Measurements from ENCODE around the gene CNTN5.
"Not testable (repeated sequence)": the region's sequence is repeated elsewhere in the genome, so short reads cannot be mapped to it uniquely, and the experiment has no call there.

Gene CNTN5

DNA sequence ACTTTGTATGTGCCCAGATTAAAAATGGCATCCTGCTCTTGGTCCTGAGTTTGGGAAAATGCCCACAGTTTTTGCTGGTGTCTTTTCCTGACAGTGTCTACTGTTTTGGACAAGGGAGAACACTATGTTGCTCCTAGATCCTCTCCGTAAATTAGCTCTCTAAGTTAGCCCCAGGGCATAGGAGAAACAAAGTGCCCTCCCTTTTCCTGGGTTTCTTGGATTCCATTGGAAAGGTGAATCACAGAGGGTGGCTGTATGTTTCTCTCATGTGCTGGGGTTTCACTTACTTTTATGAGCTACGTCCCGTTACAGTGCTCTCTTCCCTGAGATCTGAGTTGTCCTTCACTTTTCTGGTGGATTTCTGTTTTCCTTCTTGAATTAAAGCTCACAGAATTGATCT, 782.8 kb downstream of the CNTN5 start:
- no peak for DNase-seq

DNA sequence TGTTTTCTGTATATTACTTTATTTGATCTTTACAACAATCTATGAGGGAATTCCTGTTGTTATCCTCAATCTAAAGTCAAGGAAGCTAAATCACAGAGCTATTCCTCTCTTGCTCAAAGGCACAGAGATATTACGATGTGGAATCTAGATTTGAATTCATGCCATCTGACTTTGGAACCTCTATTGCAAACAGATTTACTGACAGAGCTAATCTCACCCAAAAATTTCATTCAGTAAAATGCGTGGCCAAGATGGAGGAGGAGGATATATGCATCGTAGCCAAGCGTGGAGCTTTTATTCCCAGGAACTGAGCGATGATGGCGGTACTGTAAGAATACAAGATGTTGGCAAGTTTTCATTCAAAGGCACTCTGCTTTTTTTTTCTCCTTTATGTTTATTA, 791.8 kb downstream of the CNTN5 start:
- no peak for DNase-seq

DNA sequence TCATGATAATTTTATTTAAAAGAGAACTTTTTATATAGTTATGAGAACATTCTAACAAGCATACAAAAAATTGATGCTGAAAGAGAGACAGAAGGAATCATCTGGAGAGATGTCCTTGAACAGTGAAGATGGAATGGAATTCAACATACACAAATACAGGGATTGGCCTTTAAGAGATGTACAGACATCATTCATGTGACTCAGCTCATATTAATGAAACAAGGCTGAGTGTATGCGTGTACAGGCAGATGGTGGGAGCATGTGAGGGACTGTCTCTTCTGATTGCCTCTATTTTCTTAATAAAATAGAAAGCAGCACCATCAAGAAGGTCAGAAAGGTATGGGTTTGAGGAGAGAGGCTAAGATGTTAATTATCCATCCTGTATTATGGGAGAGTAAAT, 793.3 kb downstream of the CNTN5 start:
- DNase-seq, result no peak

DNA sequence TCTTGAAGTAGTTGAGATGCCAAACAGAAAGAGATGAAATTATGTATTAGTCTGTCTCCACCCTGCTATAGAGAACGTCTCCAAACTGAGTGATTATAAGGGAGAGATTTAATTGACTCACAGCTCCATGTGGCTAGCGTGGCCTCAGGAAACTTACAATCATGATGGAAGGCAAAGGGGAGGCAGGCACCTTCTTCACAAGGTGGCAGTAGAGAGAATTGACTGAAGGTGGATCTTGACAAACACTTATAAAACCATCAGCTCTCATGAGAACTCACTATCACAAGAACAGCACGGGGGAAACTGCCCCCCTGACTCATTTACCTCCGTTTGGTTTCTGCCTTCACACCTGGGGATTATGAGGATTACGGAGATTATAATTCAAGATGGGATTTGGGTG, 794.0 kb downstream of the CNTN5 start:
- no peak for DNase-seq

DNA sequence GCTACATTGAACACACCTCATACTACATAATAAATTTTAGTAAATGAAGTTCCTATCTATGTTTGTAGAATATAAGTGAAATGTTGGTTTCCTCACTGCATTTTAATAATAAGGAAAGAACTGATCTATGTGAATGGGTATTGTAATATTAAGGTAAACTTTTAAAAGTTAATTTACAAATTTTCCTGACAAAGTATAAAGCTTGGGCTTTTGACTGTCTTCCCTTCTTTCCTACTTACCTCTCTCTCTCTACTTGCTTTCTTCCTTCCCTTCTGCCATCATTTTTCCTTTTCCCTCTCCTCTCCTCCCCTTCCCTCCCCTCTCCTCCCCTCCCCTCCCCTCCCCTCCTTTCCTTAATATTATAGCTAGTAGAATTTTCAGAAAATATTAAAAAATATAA, 798.2 kb downstream of the CNTN5 start:
- no peak for DNase-seq

DNA sequence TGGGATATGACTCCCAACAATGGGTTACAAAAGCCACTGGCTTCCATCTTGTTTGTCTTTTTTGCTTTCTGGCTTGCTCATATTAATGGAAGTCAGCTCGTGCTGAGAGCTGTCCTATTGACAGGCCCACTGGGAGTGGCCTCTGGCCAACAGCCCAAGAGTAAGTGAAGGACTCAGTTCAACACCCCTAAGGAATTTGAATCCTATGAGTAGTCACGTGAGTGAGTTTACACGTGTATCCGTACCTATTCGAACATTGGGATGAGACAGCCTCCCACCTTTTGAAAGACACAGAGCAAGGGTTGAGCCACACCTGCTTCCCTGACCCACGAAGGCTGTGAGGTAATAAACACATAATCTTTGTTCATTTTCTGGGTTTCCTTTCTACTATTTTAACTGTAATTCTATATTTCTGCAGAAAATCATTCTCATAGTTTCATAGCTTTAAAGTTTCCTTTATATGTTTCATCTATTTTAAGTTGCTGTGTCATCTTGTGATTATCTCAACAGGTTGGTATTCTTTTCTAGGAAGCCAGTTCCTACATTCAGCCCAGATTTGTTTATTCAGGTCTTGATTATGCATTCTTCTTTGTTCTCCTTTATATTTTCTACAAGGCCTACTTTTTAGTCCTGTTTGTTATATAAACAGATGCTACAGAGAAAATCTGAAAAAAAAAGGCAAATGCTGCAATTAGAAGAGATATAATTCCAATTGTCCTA, 802.3 kb downstream of the CNTN5 start:
- DNase-seq, result no peak

DNA sequence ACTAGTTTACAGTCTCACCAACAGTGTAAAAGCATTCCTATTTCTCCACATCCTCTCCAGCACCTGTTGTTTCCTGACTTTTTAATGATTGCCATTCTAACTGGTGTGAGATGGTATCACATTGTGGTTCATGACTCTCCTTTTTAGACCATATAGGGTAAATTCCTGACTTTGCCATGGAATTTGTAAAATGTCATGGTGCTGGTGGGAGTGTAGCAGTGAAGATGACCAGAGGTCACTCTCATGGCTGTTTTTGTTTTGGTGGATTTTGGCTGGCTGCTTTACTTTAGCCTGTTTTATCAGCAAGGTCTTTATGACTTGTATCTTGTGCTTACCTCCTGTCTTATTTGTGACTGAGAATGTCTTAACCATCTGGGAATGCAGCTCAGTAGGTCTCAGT, 816.0 kb downstream of the CNTN5 start:
- DNase-seq, result not testable (repeated sequence)

DNA sequence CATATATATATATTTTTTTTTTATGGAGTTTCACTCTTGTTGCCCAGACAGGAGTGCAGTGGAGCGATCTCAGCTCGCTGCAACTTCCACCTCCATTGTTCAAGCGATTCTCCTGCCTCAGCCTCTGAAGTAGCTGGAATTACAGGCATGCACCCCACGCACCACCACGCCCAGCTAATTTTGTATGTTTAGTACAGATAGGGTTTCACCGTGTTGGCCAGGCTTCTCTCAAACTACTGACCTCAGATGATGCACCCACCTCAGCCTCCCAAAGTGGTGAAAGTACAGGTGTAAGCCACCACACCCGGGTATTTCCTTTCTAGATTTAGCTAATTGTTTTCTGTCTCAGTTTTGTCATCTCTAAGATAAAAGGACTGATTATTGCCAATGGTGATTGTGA, 821.1 kb downstream of the CNTN5 start:
- DNase-seq, result no peak

DNA sequence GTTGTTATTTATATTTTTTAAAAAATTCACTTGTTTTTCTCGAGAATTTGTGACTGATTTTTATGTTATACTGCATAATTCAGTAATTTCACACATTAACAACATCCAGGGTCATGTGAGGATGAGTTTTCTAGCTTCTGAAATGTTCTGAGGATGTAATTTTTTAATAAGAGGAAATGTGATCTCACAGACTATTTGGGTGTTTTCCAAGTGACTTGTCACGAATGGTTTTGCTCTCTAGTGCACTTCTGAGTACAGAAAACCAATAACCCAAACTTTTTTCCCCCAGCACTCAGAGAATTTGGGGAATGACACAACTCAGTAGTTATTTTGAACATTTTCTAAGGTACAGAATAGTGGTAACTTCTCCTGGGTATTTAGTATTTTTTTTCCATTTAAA, 845.2 kb downstream of the CNTN5 start:
- no peak for DNase-seq

DNA sequence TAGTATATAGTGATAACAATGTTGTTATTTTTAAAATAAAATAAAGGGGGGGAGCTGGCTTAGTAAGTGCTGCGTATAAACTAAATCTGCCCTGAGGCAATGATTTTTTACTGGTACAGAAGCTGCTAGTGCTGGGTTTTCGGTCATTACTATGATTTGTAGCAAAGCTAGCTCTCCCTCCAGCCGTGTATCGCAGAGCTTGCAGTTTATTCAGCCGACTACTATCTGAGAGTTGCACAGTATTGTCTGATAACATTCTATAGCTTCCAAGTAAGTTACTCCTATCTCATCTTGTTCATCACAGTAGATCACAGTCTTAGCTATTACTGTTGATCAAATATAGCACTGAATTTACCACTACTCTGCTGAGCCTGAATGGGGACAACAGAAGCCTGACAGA, 860.9 kb downstream of the CNTN5 start:
- DNase-seq, result no peak

DNA sequence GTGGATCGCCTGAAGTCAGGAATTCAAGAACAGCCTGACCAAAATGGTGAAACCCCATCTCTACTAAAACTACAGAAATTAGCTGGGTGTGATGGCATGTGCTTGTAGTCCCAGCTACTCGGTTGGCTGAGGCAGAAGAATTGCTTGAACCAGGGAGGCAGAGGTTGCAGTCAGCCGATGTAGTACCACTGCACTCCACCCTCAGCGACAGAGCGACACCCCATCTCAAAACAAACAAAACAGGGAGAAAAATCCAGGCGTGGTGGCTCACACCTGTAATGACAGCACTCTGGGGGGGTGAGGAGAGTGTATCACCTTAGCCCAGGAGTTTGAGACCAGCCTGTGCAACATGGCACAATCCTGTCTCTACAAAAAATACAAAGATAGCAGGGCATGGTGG, 864.0 kb downstream of the CNTN5 start:
- DNase-seq, result no peak

DNA sequence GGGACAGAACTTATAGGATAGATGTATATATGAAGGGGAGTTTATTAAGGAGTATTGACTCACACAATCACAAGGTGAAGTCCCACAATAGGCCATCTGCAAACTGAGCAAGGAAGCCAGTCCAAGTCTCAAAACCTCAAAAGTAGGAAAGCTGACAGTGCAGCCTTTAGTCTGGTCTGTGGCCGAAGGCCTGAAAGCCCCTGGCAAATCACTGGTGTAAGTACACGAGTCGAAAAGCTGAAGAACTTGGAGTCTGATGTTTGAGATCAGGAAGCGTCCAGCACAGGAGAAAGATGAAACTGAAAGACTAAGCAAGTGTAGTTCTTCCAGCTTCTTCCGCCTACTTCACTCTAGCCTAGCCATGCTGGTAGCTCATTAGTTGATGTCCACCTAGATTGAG, 866.7 kb downstream of the CNTN5 start:
- no peak for DNase-seq

DNA sequence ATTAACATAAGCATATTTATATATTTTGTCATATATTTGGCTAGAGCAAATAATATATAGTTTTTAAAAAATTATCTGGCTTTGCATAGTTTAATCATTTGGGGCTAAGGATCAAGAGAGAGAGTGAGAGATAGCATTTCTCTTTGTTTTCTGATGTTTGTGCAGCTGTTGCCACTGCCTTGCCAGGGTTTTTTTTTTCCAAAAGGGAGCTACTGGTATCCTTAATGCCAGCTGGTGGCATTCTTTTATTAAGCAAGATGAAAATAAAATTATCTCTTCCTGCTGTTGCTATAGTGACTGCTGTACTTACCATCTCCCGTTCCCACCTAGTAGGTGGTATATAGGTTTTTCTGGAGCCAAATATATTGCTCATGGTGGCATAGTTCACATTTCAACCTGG, 873.1 kb downstream of the CNTN5 start:
- DNase-seq, result no peak

DNA sequence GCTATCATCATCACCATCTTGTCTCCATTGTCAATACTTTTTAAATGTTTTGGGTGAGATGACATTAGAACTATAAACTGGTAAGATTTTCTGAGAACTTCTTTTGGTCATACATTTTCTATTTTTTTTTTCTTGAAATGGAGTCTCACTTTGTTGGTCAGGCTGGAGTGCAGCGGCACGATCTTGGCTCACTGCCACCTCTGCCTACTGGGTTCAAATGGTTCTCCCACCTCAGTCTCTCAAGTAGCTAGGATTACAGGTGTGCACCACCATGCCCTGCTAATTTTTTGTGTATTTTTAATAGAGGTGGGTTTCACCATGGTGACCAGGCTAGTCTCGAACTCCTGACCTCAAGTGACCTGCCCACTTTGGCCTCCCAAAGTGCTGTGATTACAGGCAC, 880.4 kb downstream of the CNTN5 start:
- no peak for DNase-seq

DNA sequence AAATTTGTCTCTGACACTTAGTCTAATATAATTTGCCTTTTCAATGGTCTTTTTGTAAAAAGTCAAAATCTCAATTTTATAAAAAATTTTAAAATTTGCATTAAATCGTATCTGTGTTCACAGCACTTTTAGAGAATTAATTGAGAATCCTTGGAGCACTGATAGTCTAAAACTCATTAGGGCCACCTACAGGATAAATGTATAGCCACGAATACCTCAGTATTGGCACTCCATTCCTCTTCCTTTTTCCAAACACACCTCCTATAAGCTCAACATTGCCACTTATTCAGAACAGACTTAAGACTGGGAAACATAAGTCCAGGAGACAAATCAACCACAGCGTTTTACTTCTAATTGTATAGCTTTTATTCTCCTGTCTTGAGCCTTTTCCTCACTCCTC, 890.4 kb downstream of the CNTN5 start:
- no peak for DNase-seq

DNA sequence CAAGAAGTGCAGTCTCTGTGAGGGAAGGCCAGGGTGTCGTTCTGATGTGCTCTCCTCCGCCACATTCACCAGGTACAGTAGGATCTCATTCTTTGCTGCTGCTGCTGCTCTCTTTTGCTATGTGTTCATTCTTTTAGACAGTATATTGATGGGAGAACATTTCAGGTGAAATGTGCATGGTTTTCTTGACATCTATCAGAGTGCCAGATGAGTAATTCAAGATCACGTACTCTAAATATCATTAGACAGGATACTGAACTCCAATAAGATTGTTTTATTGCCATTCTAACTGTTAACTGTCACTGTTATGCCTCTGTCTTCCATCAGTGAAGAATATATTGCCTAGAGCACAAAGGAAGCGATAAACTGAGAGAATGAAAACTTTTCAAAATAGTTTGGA, 895.3 kb downstream of the CNTN5 start:
- no peak for DNase-seq

DNA sequence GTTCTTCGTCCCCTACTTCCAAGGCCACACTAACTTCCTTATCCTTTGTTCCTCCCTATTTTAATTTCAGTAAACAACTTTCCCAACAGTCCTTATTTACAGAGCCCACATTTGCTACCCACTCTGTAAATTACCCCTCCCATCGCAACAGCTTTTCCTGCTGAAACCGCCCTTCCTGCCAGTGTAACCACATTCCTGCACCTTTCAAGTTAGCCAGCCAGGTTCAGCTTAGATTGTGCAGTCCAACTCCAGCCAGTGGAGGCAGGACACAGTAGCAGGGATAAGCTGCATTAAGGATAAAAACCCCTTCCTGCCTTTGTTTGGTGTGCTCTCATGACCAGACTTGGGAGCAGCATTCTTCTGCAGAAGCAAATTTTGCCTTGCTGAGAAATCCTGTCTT, 898.0 kb downstream of the CNTN5 start:
- DNase-seq, result no peak

DNA sequence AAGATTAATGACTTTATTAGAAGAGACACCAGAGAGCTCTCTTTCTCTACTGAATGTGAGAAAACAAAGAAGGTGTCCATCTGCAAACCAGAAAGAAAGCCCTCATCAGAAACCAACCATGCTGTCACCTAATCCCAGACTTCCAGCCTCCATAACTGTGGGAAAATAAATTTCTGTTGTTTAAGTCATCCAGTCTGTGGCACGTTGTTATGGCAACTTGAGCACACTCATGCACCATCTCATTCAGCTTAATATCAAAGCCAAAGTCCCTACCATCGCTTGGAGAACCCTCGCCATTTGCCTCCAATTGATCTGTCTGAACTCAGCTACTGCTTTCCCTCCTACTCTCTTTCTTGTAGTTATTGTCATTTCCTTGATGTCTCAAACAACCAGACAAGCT, 900.2 kb downstream of the CNTN5 start:
- DNase-seq, result no peak

DNA sequence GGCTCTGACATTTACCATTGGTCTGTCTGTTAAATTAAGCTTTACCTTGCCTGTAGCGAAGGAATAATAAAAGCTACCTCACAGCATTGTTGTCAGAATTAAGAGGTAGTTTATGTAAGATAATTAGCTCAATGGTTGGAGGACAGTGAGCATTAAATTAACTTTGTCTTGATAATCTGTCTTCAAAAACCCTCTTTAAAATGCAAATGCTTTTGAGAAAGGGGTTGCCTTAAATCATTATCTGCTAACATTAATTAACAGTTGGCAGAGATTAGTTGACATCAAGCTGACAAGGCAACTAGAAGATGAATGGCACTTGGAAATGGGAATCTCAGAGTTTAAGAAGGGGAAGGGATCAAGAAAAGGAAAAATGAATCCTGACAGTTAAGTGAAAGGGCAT, 905.2 kb downstream of the CNTN5 start:
- no peak for DNase-seq

DNA sequence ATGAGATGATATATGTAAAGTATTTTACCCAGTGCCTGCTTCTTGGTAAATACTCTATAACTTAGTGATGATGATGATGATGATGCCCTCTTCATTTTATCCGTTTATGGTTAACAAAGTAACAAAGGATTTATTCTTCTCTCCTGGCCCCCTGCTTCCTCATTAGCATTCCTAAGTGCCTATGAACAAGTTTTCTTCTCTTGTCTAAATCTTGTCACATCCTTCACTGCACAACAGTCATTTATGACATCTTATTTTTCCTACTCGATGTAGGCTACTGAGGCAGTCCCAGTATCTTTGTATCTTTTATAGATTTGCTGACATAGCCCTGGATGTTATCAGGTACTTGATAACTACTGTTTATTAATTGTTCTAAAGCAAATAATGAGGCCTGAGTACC, 911.9 kb downstream of the CNTN5 start:
- no peak for DNase-seq

DNA sequence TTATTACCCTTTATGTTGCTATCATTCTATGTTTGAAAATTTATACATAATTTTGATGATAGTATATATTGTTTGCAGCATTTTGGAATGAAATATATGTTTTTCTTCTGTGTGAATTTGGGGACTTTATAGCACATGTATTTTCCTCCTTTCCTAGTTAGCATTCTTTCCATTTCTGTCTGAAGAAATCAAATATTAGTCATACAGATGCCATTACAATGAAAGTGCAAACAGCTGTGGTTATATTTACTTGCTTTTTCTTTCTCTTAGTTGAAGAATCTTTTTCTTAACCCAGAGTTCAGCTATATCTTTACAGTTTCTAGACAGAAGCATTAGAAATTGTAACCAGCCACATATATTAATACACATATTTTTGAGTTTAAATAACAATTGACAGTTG, 913.3 kb downstream of the CNTN5 start:
- no peak for DNase-seq

DNA sequence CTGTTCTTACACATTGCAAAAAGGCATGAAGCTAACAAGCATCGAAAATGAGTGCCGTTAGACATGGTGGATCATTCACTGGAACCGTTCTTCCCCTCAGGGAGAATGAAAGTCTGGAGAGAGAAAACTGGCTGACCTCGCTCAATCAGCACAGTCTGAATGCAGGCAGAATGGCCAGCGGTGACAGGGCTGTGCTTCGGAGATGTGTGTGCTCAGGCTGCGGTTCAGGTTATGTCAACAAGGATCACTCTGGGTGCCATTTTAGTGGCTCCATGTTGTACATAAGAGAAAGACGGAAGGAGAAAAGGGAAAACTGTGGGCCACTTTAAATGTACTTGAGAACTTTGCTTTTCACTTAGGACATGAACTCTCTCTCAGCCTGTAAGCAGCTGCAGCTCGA, 916.6 kb downstream of the CNTN5 start:
- DNase-seq, result no peak

DNA sequence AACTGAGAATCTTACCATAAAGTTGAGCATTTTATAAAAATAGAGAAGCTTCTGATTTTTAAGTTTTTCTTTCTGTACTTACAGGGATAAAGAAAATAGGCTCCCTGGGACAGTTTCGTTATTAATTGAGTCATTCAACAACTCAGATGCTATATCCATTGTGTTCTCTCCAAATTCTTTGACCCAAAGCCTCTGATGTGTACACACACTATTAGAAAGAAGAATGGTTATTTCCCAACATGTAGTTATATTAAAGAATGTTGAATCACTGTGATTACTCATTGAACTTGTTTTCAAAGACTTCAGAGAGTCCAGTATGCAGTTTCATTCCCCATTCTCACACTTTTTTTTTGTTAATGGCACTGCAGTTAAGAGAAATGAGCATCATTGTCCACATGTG, 932.1 kb downstream of the CNTN5 start:
- no peak for DNase-seq

DNA sequence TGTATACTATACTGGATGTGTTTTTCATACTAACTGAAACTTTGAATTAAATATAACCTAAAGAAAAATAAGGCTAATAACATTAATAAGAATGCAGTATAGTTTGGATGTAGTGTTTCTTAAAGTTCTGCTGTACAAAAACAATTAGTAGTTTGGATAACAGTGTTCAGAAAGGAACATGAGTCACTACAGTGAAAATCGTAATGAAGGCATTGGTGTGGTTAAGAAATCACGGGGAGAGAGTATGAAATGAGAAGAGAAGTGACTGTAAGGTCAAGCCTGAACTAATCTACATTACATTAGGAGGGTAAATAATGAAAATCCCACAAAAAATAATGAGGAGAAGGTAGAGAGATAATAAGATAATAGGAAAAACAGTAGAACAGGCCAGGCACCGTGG, 939.8 kb downstream of the CNTN5 start:
- DNase-seq, result no peak

DNA sequence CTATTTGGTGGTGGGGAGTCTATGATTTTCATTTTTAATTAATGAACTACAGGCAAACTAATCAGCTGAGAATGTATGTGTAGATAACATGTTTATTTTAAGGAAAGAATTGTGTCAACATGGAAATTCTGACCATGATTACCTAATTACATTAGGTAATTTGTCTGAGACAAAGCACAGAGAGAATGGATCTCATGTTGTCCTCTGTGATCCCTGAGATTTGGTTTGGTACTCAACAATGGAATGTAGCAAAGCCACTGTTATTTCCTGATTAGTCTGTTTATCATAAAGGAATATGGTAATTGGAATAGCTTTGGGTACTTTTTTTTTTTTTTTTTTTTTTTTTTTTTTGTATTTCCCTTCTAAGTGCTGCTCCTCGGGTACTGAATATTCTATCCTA, 947.6 kb downstream of the CNTN5 start:
- no peak for DNase-seq

DNA sequence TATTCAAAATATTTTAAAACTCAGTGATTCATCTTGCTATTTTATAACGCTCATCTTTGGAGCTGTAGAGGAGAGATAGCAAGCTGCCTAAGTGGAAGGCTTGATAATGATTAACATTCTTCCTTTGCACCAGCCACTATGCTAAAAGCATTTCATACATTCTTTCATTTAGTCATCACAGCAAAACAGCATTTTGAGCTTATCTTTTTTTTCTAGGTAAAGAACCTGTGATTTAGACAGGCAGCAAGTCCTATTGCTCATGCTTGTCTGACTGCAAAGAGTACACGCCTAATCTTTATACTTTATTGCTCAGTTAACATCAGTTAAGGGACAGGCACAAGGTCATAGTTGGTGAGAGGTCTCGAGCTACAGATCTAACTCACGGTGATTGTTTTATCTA, 953.2 kb downstream of the CNTN5 start:
- no peak for DNase-seq
